GM23338 (cell line): ENCODE results near the gene UGT2A3. TPM values are rescaled to one million over a fixed set of nuclear protein-coding genes. Genes with fewer than 3 reads are reported as not detected.

Source experiments
- ATAC-seq: fragments of 200-7000 bp; cut with Tn5 transposase; 3 replicates; pipeline ENCODE4 v1.9.1; 2020
- DNase-seq: peaks from one replicate; pipeline ENCODE4 v3.0.0-alpha.2; 2015; ENCODE audit warnings: low spot score
- H2AFZ ChIP-seq: fragments of 200-600 bp; sonication (generic); 2 replicates; pipeline ENCODE4 v1.8.0; 2016; ENCODE audit warnings: antibody characterized with exemption, mild to moderate bottlenecking, moderate library complexity
- H3F3A ChIP-seq: fragments of 200-600 bp; sonication (generic); replicated peaks from 2 replicates; pipeline ENCODE4 v1.8.0; 2017; ENCODE audit warnings: antibody characterized with exemption, mixed run types, low read depth
- H3K27ac ChIP-seq: fragments of 200-600 bp; sonication (generic); 2 replicates; pipeline ENCODE4 v1.6.1; 2016; ENCODE audit warnings: low read depth
- H3K27me3 ChIP-seq: fragments of 200-600 bp; sonication (generic); 2 replicates; pipeline ENCODE4 v1.8.0; 2016; ENCODE audit warnings: mild to moderate bottlenecking, mixed run types, moderate library complexity; ENCODE audit not compliant: insufficient read depth
- H3K36me3 ChIP-seq: fragments of 200-600 bp; sonication (generic); 2 replicates; pipeline ENCODE4 v1.8.0; 2016; ENCODE audit warnings: mild to moderate bottlenecking; ENCODE audit not compliant: insufficient read depth
- H3K4me1 ChIP-seq: fragments of 200-600 bp; sonication (generic); 2 replicates; pipeline ENCODE4 v1.8.0; 2016; ENCODE audit warnings: mild to moderate bottlenecking, moderate library complexity; ENCODE audit not compliant: insufficient read depth
- H3K4me2 ChIP-seq: fragments of 200-600 bp; sonication (generic); 2 replicates; pipeline ENCODE4 v1.7.1; 2017; ENCODE audit warnings: mixed run types
- H3K4me3 ChIP-seq: fragments of 200-600 bp; sonication (generic); 2 replicates; pipeline ENCODE4 v1.6.1; 2016; ENCODE audit warnings: mixed run types
- H3K79me2 ChIP-seq: fragments of 200-600 bp; sonication (generic); replicated peaks from 2 replicates; pipeline ENCODE4 v1.8.0; 2017; ENCODE audit warnings: mild to moderate bottlenecking; ENCODE audit not compliant: insufficient read depth
- H3K9me2 ChIP-seq: fragments of 200-600 bp; sonication (generic); 2 replicates; pipeline ENCODE4 v1.8.0; 2017; ENCODE audit not compliant: insufficient read depth
- H4K20me1 ChIP-seq: fragments of 200-600 bp; sonication (generic); replicated peaks from 2 replicates; pipeline ENCODE4 v1.8.0; 2017; ENCODE audit warnings: mild to moderate bottlenecking; ENCODE audit not compliant: insufficient read depth
- H3K27ac Mint-ChIP-seq: 2 replicates; pipeline ENCODE4 v1.8.0; 2020; ENCODE audit warnings: inconsistent platforms, mild to moderate bottlenecking, moderate library complexity, mixed read lengths
- H3K27me3 Mint-ChIP-seq: 3 replicates; pipeline ENCODE4 v1.8.0; 2022; ENCODE audit warnings: low read depth, mild to moderate bottlenecking, moderate library complexity, mixed read lengths, inconsistent platforms; ENCODE audit not compliant: insufficient read depth, poor library complexity
- H3K36me3 Mint-ChIP-seq: 3 replicates; pipeline ENCODE4 v1.8.0; 2021; ENCODE audit warnings: low read depth, mild to moderate bottlenecking, inconsistent platforms, moderate library complexity, mixed read lengths
- H3K4me1 Mint-ChIP-seq: 3 replicates; pipeline ENCODE4 v1.8.0; 2020; ENCODE audit warnings: mild to moderate bottlenecking, inconsistent platforms, mixed read lengths
- H3K4me3 Mint-ChIP-seq: 3 replicates; pipeline ENCODE4 v1.8.0; 2021; ENCODE audit warnings: moderate library complexity, mild to moderate bottlenecking, inconsistent platforms, mixed read lengths
- H3K9me3 Mint-ChIP-seq: 3 replicates; pipeline ENCODE4 v1.8.0; 2020; ENCODE audit warnings: moderate library complexity, mild to moderate bottlenecking, inconsistent platforms, mixed read lengths
- JUNB ChIP-seq: IDR thresholded peaks from one replicate; pipeline ENCODE4 v1.6.1; 2016; ENCODE audit warnings: antibody characterized with exemption; ENCODE audit not compliant: unreplicated experiment
- POLR2AphosphoS5 ChIP-seq: IDR thresholded peaks from 2 replicates; pipeline ENCODE4 v1.6.1; 2016; ENCODE audit warnings: antibody characterized with exemption, low read depth
- polyA plus RNA-seq: library from polyadenylated mRNA; unstranded; fragments of >200 nt; fragmentation: Nextera tagmentation; extraction: Ambion mirVana; gene quantifications from 2 replicates; pipeline ENCODE4 v1.2.1, GENCODE V29; 2016
- total RNA-seq: library from RNA; depleted of rRNA; stranded (reverse); fragments of >200 nt; shearing (Covaris generic); gene quantifications from 2 replicates; pipeline ENCODE4 v1.2.3, GENCODE V29; 2014
- TF ChIP-seq, protein P1 (sequence below), 2 experiments: fragments of 200-600 bp in 1 of 2; sonication (generic) in 1 of 2; conservative IDR thresholded peaks; 2 replicates each; pipeline versions ENCODE4 v1.5.1 to v1.6.1; 2016 to 2017; ENCODE audit warnings: antibody characterized with exemption in 2 of 2, low read depth in 2 of 2, mild to moderate bottlenecking in 2 of 2, moderate library complexity in 1 of 2
- TF ChIP-seq, protein P2 (sequence below): IDR thresholded peaks from one replicate; pipeline ENCODE4 v1.6.1; 2018; ENCODE audit warnings: antibody characterized with exemption; ENCODE audit not compliant: unreplicated experiment
- TF ChIP-seq, protein P3 (sequence below): fragments of 250-450 bp; sonication (Bioruptor Pico); IDR thresholded peaks from 2 replicates; pipeline ENCODE4 v1.5.0; 2020; ENCODE audit warnings: mild to moderate bottlenecking, moderate library complexity

Gene UGT2A3
- total and polyA plus RNA-seq, 2 experiments from 2014 or later, result not detected

DNA sequence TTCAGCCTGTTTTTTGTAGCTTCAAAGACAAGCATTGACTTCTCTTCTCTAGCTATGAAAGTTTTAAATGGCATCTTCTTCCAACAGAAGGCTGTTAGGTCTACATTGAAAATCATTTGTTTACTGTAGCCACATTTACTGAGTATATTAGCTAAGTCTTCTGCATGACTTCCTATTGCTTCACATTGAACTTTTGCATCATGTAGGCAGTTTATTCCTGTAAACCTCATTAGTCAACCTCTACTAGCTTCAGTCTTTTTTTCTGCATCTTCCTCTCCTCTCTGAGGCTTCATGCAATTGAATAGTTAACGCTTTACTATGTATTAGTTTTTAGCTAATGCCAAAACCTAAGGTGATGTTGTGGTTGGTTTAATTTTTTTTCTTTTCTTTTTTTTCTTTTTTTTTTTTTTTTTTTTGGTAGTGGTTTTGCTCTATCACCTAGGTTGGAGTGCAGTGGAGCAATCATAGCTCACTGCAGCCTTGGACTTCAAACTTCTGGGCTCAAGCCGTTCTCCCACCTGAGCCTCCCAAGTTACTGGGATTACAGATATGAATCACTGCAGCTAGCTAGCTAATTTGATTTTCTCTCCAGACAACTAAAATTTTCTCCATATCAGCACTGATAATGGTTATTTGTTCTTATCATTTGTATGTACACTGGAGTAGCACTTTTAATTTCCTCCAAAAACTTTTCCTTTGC is 3.4 kb downstream of the UGT2A3 start:
- Mint-ChIP-seq H3K4me3 (no peak overlapping the region), H3K27me3 (no peaks in the 10 kb centered on the region)
- TF ChIP-seq JUNB, result no peak
- TF ChIP-seq, protein P1, sequence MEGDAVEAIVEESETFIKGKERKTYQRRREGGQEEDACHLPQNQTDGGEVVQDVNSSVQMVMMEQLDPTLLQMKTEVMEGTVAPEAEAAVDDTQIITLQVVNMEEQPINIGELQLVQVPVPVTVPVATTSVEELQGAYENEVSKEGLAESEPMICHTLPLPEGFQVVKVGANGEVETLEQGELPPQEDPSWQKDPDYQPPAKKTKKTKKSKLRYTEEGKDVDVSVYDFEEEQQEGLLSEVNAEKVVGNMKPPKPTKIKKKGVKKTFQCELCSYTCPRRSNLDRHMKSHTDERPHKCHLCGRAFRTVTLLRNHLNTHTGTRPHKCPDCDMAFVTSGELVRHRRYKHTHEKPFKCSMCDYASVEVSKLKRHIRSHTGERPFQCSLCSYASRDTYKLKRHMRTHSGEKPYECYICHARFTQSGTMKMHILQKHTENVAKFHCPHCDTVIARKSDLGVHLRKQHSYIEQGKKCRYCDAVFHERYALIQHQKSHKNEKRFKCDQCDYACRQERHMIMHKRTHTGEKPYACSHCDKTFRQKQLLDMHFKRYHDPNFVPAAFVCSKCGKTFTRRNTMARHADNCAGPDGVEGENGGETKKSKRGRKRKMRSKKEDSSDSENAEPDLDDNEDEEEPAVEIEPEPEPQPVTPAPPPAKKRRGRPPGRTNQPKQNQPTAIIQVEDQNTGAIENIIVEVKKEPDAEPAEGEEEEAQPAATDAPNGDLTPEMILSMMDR (conservative IDR thresholded peaks at IDR 0.05; ENCODE audit: low read depth in 2 of 2), result no peak
- TF ChIP-seq, protein P2, sequence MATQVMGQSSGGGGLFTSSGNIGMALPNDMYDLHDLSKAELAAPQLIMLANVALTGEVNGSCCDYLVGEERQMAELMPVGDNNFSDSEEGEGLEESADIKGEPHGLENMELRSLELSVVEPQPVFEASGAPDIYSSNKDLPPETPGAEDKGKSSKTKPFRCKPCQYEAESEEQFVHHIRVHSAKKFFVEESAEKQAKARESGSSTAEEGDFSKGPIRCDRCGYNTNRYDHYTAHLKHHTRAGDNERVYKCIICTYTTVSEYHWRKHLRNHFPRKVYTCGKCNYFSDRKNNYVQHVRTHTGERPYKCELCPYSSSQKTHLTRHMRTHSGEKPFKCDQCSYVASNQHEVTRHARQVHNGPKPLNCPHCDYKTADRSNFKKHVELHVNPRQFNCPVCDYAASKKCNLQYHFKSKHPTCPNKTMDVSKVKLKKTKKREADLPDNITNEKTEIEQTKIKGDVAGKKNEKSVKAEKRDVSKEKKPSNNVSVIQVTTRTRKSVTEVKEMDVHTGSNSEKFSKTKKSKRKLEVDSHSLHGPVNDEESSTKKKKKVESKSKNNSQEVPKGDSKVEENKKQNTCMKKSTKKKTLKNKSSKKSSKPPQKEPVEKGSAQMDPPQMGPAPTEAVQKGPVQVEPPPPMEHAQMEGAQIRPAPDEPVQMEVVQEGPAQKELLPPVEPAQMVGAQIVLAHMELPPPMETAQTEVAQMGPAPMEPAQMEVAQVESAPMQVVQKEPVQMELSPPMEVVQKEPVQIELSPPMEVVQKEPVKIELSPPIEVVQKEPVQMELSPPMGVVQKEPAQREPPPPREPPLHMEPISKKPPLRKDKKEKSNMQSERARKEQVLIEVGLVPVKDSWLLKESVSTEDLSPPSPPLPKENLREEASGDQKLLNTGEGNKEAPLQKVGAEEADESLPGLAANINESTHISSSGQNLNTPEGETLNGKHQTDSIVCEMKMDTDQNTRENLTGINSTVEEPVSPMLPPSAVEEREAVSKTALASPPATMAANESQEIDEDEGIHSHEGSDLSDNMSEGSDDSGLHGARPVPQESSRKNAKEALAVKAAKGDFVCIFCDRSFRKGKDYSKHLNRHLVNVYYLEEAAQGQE, result no peak
- no peak for TF ChIP-seq POLR2AphosphoS5

DNA sequence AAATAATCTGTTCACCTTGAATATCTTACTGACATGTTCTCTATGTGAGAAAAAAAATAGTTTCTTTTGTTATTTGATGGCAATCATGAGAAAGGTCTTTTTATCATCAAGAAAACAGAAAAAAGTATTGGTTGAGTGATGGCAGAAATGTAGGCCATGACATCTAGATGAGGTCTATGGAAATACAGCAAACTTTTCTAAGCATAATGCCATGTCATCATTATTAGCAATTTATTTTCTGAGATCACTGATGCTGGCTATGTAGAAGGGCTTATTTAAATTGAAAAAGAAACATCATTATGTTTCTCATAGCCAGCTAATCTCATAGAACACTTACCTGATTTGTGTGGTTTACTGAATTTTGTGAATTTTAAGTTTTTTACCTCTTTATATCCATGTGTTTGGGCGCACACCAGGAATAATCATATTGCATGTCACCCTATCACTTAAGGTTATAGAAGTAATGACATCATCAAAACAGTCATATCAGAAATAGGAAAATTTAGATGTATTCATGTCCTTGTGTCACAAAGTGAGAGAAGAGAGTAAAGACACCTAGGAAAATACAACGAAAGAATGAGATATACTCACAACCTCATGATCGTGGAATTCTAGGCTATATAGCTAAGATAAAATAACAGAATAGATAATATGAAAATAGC is 22.4 kb downstream of the UGT2A3 start:
- Mint-ChIP-seq H3K4me1 (peaks cover 12% of the 10 kb centered on the region; the same call in 2 of the 3 replicates), H3K36me3 (no peaks in the 10 kb centered on the region), H3K9me3 (no peaks in the 10 kb centered on the region), H3K27me3 (no peaks in the 10 kb centered on the region), H3K27ac (no peak overlapping the region), H3K4me3 (no peak overlapping the region)
- Histone ChIP-seq H3K4me1 (no peaks in the 10 kb centered on the region), H3K4me3 (no peak overlapping the region), H3K79me2 (no peaks in the 10 kb centered on the region), H3K27me3 (no peaks in the 10 kb centered on the region), H3K4me2 (no peak overlapping the region), H2AFZ (no peak overlapping the region), H3F3A (no peaks in the 10 kb centered on the region), H3K27ac (no peak overlapping the region), H3K36me3 (no peaks in the 10 kb centered on the region), H4K20me1 (no peaks in the 10 kb centered on the region), H3K9me2 (no peaks in the 10 kb centered on the region)
- no peak for DNase-seq
- no peak for ATAC-seq
- no peak for TF ChIP-seq JUNB
- TF ChIP-seq, protein P3, sequence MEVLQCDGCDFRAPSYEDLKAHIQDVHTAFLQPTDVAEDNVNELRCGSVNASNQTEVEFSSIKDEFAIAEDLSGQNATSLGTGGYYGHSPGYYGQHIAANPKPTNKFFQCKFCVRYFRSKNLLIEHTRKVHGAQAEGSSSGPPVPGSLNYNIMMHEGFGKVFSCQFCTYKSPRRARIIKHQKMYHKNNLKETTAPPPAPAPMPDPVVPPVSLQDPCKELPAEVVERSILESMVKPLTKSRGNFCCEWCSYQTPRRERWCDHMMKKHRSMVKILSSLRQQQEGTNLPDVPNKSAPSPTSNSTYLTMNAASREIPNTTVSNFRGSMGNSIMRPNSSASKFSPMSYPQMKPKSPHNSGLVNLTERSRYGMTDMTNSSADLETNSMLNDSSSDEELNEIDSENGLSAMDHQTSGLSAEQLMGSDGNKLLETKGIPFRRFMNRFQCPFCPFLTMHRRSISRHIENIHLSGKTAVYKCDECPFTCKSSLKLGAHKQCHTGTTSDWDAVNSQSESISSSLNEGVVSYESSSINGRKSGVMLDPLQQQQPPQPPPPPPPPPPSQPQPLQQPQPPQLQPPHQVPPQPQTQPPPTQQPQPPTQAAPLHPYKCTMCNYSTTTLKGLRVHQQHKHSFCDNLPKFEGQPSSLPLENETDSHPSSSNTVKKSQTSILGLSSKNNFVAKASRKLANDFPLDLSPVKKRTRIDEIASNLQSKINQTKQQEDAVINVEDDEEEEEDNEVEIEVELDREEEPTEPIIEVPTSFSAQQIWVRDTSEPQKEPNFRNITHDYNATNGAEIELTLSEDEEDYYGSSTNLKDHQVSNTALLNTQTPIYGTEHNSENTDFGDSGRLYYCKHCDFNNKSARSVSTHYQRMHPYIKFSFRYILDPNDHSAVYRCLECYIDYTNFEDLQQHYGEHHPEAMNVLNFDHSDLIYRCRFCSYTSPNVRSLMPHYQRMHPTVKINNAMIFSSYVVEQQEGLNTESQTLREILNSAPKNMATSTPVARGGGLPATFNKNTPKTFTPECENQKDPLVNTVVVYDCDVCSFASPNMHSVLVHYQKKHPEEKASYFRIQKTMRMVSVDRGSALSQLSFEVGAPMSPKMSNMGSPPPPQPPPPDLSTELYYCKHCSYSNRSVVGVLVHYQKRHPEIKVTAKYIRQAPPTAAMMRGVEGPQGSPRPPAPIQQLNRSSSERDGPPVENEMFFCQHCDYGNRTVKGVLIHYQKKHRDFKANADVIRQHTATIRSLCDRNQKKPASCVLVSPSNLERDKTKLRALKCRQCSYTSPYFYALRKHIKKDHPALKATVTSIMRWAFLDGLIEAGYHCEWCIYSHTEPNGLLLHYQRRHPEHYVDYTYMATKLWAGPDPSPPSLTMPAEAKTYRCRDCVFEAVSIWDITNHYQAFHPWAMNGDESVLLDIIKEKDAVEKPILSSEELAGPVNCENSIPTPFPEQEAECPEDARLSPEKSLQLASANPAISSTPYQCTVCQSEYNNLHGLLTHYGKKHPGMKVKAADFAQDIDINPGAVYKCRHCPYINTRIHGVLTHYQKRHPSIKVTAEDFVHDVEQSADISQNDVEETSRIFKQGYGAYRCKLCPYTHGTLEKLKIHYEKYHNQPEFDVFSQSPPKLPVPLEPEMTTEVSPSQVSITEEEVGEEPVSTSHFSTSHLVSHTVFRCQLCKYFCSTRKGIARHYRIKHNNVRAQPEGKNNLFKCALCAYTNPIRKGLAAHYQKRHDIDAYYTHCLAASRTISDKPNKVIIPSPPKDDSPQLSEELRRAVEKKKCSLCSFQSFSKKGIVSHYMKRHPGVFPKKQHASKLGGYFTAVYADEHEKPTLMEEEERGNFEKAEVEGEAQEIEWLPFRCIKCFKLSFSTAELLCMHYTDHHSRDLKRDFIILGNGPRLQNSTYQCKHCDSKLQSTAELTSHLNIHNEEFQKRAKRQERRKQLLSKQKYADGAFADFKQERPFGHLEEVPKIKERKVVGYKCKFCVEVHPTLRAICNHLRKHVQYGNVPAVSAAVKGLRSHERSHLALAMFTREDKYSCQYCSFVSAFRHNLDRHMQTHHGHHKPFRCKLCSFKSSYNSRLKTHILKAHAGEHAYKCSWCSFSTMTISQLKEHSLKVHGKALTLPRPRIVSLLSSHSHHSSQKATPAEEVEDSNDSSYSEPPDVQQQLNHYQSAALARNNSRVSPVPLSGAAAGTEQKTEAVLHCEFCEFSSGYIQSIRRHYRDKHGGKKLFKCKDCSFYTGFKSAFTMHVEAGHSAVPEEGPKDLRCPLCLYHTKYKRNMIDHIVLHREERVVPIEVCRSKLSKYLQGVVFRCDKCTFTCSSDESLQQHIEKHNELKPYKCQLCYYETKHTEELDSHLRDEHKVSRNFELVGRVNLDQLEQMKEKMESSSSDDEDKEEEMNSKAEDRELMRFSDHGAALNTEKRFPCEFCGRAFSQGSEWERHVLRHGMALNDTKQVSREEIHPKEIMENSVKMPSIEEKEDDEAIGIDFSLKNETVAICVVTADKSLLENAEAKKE, result no peak
- TF ChIP-seq, protein P1 (conservative IDR thresholded peaks at IDR 0.05; ENCODE audit: low read depth in 2 of 2), result no peak

More for the DNA sequence above, 3.4 kb downstream of the UGT2A3 start:
- Histone ChIP-seq H3K27ac (no peak overlapping the region), H3K9me2 (no peaks in the 10 kb centered on the region), H2AFZ (no peak overlapping the region), H3K4me3 (no peak overlapping the region), H3K4me2 (no peak overlapping the region), H3F3A (no peaks in the 10 kb centered on the region), H3K79me2 (no peaks in the 10 kb centered on the region), H4K20me1 (no peaks in the 10 kb centered on the region), H3K27me3 (no peaks in the 10 kb centered on the region), H3K4me1 (no peaks in the 10 kb centered on the region), H3K36me3 (no peaks in the 10 kb centered on the region)
- ATAC-seq, result no peak
- Mint-ChIP-seq H3K27ac (no peak overlapping the region), H3K4me1 (peaks cover 8% of the 10 kb centered on the region; the same call in 2 of the 3 replicates), H3K36me3 (no peaks in the 10 kb centered on the region), H3K9me3 (no peaks in the 10 kb centered on the region)
- no peak for DNase-seq
